AG04449 (cell line): ENCODE measurements around the gene TRIM71.
"Not testable (repeated sequence)": the region's sequence is repeated elsewhere in the genome, so short reads cannot be mapped to it uniquely, and the experiment has no call there.

Experiments used
- CTCF ChIA-PET: fragments of 350-600 bp; formaldehyde crosslinking; extraction: SDS; loops from one replicate; lab custom pipeline; 2021; ENCODE audit warnings: antibody characterized with exemption; lab: Yijun Ruan, JAX
- POLR2A ChIA-PET: fragments of 400-600, 350-600 bp; formaldehyde crosslinking; extraction: SDS; loops from one replicate; lab custom pipeline; 2020; ENCODE audit warnings: antibody characterized with exemption, inconsistent platforms; lab: Yijun Ruan, JAX
- DNase-seq: peaks from one replicate; pipeline ENCODE4 v3.0.0-alpha.2; 2010; ENCODE audit warnings: low read depth, low spot score
- H3K4me3 ChIP-seq: 2 replicates; pipeline ENCODE4 v1.5.1; 2011; ENCODE audit warnings: low read depth, mild to moderate bottlenecking, control low read depth, low read length
- TF ChIP-seq, protein P1 (sequence below): IDR thresholded peaks from one replicate; pipeline ENCODE4 v1.5.1; 2011; ENCODE audit warnings: mild to moderate bottlenecking, moderate library complexity, low read length, control low read depth, inconsistent platforms; ENCODE audit not compliant: insufficient read depth; ENCODE audit errors: missing control alignments

The TRIM71 gene

DNA sequence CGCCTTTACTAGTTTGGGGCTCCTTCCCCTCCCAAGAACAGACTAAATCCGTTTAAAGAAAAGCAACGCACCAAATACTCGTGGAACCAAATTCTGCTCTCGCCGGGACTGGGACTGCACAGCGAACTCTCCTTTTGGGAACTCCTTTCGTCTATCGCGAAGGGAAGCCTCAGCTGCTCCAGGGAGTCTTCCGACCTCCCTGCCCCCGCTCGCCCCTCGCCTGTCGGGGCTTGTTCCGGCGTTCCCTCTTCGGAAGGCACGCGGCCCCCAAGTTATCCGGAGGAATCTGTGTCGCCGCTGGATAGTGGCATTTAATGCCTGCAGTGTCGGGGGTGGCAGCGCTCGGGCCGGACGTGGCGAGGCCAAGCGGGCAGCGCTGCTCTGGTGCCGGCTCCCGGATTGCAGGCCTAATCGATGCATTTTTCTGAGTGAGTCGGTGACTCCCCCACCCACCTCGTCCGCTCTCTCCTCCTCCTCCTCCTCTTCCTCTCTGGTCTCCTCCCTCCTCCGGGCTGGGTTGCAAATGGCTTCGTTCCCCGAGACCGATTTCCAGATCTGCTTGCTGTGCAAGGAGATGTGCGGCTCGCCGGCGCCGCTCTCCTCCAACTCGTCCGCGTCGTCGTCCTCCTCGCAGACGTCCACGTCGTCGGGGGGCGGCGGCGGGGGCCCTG is at the start of gene TRIM71:
TSS of gene TRIM71 (plus strand) at position 440 of the 671 bp plus-strand sequence. CDS start at position 524, 84 bp downstream.
- peak within 1 kb of the TSS; percentile 38 for H3K4me3 ChIP-seq
- CTCF ChIA-PET: no interaction called here
- TF ChIP-seq, protein P1, sequence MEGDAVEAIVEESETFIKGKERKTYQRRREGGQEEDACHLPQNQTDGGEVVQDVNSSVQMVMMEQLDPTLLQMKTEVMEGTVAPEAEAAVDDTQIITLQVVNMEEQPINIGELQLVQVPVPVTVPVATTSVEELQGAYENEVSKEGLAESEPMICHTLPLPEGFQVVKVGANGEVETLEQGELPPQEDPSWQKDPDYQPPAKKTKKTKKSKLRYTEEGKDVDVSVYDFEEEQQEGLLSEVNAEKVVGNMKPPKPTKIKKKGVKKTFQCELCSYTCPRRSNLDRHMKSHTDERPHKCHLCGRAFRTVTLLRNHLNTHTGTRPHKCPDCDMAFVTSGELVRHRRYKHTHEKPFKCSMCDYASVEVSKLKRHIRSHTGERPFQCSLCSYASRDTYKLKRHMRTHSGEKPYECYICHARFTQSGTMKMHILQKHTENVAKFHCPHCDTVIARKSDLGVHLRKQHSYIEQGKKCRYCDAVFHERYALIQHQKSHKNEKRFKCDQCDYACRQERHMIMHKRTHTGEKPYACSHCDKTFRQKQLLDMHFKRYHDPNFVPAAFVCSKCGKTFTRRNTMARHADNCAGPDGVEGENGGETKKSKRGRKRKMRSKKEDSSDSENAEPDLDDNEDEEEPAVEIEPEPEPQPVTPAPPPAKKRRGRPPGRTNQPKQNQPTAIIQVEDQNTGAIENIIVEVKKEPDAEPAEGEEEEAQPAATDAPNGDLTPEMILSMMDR: no peak
- DNase-seq: no peak
- POLR2A ChIA-PET: no interaction called here

DNA sequence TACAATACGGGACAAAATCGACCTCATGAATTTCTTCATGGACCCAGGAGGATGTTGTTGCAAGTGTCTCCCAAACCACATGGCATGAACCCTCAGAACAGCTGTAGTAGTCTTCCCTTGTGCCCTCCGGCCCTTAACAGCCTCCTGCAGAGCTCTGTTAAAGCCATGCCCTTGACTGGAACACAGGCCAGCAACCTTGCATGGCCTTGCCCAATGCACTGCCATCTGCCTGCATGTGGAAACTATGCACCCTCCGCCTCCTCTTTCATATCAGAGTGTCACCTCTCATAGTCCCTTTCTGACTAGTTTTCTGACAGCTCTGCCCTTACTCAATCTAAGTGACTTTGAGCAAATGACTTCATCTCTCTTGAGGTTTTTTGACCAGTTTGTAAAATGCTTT is 39.4 kb upstream of the TRIM71 start:
- ChIA-PET POLR2A (no interaction called here), CTCF (interaction anchor here (2.1 kb wide), 1 partner anchor 13 kb away, joined by 5 read pairs; no protein-coding TSS in a partner anchor)
- TF ChIP-seq, protein P1: no peak
- DNase-seq: no peak
- H3K4me3 ChIP-seq: no peak overlapping the region

DNA sequence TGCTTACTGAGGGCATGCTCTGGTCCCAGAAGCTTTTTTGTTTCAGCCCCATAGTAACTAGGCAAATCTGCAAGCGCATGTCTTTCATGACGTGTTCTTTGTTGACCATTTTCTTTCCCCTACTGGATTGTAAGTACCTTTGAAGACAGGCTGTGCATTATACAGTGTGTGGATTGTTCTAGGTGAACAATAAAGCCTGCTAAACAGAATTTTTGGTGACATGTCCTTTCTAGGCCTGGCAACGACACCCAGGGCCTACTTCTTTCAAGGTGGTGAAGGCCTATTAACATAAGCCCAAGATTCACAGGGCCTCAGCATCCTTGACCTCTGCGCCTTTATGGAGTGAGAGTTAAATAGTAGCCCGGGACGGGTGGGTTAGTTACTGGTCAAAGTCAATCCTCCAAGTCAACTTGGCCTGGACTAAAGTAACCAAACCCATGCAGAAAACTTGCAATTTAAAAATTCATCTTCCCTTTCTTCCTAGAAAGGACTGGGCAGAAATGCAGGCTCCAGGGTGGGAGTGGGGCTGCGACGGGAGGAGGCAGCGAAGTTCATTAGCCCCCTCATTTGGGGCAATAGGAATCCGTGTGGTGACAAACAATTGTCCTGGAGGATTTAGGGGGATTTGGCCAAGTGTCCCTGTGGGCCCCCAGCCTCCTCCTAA is 37.6 kb upstream of the TRIM71 start:
- no peak overlapping the region for H3K4me3 ChIP-seq
- TF ChIP-seq, protein P1: no peak
- no peak for DNase-seq
- CTCF ChIA-PET: interaction anchor here (0.6 to 4.0 kb wide), 13 partner anchors 9 to 294 kb away, joined by 3 to 38 read pairs (median 4); no protein-coding TSS in a partner anchor
- POLR2A ChIA-PET: no interaction called here

DNA sequence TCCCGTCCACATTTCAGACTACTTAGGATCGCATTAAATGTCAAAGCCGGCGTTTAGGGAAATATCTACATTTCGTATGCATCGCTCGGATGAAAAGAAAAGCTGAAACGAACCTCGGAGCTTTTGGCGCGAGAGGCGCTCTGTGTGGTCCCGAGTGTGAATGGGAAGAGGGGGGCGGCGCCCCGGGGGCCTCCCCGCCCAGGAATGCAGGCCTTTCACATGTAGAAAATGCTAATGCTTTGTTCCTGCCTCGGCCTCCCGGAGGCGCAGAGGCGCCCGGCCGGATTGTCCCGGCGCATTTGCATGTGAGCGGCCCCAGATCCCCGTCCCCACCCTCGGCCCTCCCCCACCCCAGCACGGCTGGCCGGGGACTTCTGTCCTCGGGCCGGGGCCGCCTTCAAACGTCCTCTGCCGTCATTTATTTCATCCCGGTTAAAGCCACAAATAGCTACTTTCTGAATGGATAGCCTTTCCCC is 37.0 kb upstream of the TRIM71 start:
- H3K4me3 ChIP-seq: peak overlapping the region; percentile 65
- ChIA-PET POLR2A (no interaction called here), CTCF (interaction anchor here (0.6 to 4.0 kb wide), 14 partner anchors 9 to 714 kb away, joined by 3 to 38 read pairs (median 4); no protein-coding TSS in a partner anchor)
- TF ChIP-seq, protein P1: peak; percentile 12
- no peak for DNase-seq

DNA sequence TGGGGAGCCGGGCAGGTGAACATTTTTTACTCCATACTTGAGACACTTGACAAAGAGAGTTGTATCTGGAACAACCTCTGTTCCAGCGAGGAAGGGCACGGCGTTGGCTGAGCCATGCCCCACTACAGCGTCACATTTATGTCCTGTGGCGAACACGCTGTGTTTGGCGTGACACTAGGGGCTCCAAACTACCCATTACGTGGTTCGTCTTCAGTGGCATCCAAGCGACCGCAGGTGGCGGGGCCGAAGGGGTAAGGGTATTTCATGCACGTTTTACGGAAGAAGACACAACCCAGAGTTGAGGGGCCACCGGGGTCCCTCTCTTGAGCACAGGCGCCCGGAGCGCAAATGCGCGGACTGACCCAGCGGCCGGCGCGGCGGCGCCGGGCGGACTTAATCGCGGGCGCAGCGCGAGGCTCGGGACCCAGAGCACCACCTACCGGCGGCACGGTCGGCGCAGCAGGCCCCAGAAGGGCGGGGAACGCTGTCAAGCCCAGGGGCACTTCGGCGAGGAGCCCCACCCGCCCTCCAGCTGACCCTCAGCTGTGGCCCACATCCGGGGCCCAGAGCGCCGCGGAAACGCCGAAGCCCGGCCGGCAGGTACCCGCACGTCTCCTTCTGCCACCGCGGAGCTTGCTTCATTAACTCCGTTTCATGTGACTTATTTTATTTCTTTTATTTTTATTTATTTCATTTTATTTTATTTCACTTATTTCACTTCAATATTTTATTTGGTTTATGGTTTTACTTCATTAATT is 36.4 kb upstream of the TRIM71 start:
- TF ChIP-seq, protein P1: peak; percentile 88
- ChIA-PET POLR2A (no interaction called here), CTCF (interaction anchor here (0.6 to 4.0 kb wide), 24 partner anchors 9 to 713 kb away, joined by 3 to 38 read pairs (median 3); no protein-coding TSS in a partner anchor)
- no peak for DNase-seq
- H3K4me3 ChIP-seq: peak overlapping the region; percentile 65

DNA sequence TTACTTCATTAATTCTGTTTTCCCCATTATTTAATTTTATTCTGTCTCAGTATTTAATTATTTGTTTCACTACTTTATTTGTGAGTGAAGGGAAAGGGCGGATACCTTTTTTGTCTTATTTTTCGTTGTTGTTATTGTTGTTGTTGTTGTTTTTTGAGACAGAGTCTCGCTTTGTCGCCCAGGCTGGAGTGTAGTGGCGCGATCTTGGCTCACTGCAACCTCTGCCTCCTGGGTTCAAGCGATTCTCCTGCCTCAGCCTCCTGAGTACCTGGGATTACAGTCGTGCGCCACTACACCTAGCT is 35.9 kb upstream of the TRIM71 start:
- POLR2A ChIA-PET, DNase-seq, H3K4me3 ChIP-seq: not testable (repeated sequence)
- CTCF ChIA-PET: interaction anchor here (0.6 to 4.0 kb wide), 16 partner anchors 9 to 117 kb away, joined by 3 to 38 read pairs (median 4); no protein-coding TSS in a partner anchor
